Stimulated activated CD4-positive, alpha-beta T cell treated with anti-CD3 and anti-CD28 coated beads, Interleukin-4, amount 100 ng/mL, for 24 hours (primary cell): ENCODE measurements around the gene NAGLU.

Experiments
- DNase-seq: peaks from one replicate; pipeline ENCODE4 v3.0.0-alpha.2; 2020

NAGLU gene

GRCh38 chr17:42565523-42566214 lies 29.6 kb downstream of the NAGLU start:
- DNase-seq, result no peak

- DNase-seq, result no peak
Measured at GRCh38 chr17:42566215-42566882, 30.3 kb downstream of the NAGLU start.

DNA sequence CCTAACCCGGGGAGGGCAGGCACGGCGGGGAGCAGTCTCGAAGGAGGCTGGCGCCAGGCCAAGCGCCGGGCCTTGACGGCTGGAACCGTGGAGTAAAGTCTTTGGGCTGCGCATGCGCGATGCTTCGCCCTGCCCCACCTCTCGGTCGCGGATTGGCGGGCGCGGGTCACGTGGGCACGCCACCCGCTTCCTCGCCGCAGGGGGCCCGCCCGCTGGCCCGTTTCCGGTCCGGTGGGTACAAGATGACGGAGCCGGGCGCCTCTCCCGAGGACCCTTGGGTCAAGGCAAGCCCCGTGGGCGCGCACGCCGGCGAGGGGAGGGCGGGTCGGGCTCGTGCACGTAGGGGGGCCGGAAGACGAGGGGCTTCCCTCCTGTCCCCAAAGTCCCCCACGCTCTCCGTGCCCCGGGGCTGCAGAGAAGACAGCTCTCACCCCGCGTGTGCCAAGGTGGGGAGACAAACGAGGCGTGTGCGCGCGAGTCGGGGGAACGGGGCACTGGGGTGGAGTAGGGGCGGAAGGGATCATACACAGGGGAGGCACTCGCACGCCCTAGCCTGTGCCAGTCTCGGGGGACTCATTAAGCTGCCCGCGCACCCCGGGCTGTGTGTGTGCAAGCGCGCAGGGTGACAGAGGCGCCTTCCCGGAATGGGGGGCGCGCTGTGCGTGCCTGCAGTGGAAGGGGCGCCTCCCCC lies 31.0 kb downstream of the NAGLU start, which contains the start of gene MLX:
Gene MLX, plus strand, starts transcription at position 218 of the 691 bp plus-strand sequence. Its CDS starts 25 bp downstream, at position 243.
- peak; percentile 92 for DNase-seq

DNA sequence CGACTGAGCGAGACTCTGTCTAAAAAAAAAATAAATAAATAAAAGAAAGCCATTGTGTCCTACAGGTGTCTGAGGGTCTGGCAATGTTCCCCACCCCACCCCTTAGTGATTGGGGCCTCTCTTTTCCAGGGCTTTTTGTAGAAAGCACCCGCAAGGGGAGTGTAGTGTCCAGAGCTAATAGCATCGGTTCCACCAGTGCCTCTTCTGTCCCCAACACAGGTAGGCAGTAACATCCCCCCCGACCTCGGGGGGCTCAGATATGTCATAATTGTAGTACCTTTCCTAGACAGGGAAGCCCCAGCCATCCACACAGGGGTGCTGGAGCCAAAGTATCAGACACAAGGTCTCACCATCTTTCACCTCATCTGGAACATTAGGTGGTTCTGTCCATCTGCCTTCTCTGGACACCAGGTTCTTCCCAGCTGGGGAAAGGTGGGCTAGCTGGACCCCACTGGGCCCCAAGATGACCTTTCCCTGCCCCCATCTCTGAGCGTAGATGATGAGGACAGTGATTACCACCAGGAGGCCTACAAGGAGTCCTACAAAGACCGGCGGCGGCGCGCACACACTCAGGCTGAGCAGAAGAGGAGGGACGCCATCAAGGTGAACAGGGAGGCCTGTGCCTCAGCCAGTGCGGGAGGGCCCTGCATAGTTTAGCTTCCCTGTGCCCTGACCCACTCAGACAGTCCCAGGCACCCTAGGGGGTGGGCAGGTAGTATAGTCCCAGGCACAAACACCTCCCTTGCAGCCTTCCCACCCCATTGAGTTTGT lies 32.5 kb downstream of the NAGLU start:
- DNase-seq, result no peak

DNA sequence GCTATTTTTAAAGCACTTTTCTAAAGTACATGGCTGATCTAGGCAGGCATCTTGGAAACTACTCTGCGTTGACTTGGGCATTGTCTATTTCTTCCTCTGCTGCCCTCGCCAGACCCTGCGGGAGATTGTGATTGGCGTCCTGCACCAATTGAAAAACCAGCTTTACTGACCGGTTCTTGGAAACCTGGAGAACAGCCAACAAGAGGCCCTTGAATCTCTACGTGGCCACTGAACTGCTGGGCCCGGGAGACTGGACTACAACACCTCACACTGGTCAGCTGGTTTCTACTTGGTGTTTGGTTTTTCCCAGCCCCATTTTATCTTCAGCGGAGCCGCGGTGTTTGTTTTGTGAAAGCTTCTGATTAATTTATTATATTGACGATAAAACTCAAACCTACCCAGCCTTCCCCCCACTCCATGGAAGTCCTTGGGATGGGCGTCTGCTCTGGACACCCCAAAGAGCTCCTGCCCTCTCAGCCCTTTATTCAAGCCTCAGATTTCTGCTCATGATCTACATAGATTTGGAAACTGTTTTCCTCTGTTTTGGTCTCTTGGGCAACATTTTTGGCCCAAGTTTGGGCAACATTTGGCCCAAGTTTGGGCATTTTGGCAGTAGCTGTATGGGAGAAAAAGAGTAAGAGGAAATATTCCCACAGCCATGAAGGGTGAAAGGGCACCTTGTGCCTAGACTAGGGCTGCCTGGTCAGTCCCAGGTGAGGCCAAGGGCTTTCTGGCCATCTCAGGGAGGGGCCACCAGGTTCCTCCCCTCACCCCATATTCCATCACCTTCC lies 35.6 kb downstream of the NAGLU start:
- DNase-seq, result no peak

DNA sequence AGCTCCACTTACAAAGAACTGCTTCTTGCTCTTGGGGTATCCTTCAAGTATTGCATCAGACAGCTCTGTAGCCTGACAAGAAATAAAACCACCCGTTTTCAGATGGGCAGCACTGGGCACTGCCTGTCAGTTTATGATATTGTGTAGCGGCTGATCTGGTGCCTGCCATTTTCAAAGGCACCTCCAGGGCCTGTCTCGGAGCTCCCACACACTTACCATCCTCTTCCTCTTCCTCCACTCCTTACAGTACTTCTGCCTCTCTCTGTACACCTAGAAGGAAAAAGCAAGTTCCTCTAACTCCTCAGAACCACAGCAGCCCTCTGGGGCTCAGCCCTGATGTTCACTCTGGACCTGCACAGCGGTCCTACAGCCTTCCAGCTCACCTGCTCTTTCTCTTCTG lies 37.1 kb downstream of the NAGLU start:
- no peak for DNase-seq

- DNase-seq, result no peak
Measured at GRCh38 chr17:42574463-42574862, 38.4 kb downstream of the NAGLU start.

- no peak for DNase-seq
Measured at GRCh38 chr17:42577140-42577531, 41.1 kb downstream of the NAGLU start.

- peak; percentile 96 for DNase-seq
Measured at GRCh38 chr17:42577532-42578281, 41.7 kb downstream of the NAGLU start, which contains the start of gene PSMC3IP. TSS of gene PSMC3IP (minus strand) at chr17:42577729. CDS start at chr17:42577686, 43 bp downstream.

- peak; percentile 77 for DNase-seq
Measured at GRCh38 chr17:42578282-42578869, 42.3 kb downstream of the NAGLU start.

DNA sequence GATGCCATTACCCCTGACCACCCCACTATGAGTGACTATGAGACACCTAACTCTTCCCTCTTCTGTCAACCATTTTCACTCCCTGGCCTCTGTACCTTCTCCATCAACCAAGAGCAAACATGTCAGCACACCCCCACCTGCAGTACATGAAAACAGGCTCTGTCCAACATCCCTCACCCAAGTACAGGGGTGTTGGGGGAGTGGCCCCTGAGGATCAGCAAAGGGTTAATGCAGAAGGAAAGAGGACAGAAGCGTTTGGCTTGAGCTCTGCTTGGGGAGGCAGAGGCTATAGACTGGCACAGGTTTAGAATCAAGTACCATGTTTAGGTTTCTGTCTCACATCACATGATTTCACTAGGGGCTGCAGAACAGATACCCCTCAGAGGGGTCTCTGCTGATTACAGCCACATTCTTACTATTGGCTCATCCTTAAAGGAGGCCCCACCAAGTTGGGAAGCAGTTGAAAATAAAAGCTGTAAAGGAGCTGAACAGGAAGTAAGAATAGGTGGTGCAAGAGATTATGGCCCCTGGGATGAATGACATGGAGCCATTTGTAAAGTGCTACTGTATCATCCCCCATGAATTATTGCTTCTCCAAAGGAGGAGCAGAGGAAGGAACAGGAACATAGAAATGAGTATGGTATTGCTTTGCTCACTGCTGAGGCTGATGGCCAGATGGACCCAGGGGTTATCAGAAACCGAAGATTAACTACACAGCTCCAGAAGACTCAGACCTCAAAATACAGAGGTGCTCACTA lies 43.9 kb downstream of the NAGLU start:
- DNase-seq, result no peak

DNA sequence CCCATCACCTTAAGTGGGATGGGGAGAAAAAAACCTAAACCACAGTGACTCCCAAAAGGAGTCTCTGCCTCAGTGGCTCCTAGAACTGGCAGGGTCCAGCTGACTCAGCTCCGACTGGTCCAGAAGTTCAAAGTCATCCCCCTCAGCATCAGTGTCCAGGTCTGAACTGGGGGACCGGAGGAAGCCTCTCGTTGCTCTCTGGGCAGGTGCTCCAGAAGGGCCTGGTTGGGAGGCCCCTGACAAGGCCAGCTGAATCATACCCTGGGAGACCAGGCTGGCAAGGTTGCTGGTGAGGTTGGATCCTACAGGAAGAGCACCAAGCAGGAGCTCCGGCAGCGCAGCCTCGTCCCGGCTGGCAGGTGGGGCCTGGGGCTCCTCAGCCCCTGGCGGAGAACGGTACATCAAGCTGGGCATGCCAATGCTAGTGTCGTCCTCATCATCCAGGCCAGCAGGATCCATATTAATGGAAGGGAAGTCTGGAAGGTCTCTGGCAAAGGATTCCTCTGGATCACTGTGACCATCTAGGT lies 45.8 kb downstream of the NAGLU start:
- DNase-seq, result no peak

GRCh38 chr17:42584880-42585279 lies 48.8 kb downstream of the NAGLU start:
- DNase-seq, result no peak

DNA sequence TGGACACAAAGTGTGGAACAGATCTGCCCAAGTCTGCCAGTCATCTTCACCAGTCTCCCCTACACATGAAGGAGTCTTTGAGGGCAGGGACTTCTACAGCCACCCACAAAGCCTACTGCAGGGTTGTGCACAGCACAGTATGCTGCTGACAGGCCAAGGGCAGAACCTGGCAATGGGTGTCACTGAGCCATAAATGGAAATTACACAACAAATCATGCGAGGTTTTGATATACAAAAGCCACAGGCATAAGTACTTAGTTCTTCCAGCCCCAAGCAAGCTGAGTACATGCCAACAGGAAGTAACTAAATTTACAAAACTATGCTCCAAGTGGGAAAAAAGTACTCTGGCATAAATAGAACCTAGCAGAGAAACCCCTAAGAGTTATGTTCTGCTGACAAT lies 49.3 kb downstream of the NAGLU start:
- no peak for DNase-seq

GRCh38 chr17:42586514-42587230 lies 50.6 kb downstream of the NAGLU start:
- no peak for DNase-seq

- no peak for DNase-seq
Measured at GRCh38 chr17:42590886-42591285, 54.8 kb downstream of the NAGLU start.

DNA sequence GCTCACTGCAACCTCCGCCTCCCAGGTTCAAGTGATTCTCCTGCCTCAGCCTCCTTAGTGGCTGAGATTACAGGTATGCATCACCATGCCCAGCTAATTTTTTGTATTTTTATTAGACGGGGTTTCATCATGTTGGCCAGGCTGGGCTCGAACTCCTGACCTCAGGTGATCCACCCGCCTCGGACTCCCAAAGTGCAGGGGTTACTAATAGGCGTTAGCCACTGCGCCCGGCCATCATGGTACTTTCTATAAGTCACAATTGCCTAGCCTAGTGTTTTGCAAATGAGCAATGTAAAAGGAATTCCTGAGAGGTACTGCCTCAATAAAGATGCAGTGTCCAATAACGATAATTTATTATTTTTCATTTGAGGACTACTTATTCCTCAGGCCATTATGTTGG lies 55.4 kb downstream of the NAGLU start:
- no peak for DNase-seq
